ENCODE measurements around the gene IL1F10.

GRCh38 chr2:113119111-113119510 lies 51.3 kb downstream of the IL1F10 start:
- TF ChIP-seq CTCF (IDR thresholded peaks at IDR 0.05; ENCODE audit: poor library complexity) = no peak
- TF ChIP-seq EZH2 (IDR thresholded peaks at IDR 0.05; ENCODE audit: borderline replicate concordance) = no peak

All from hepatocyte (in vitro differentiated cells).